Activated CD4-positive, alpha-beta T cell treated with anti-CD3 and anti-CD28 coated beads, Interleukin-2, amount 50 U/mL, for 16 hours (primary cell): ENCODE measurements around the gene MAGI1.

Experiments
- DNase-seq: peaks from one replicate; pipeline ENCODE4 v3.0.0-alpha.2; 2020

MAGI1 gene

GRCh38 chr3:65938676-65939075 is 100.0 kb downstream of the MAGI1 start:
- DNase-seq = no peak

- no peak for DNase-seq
These were observed 100.6 kb downstream of the MAGI1 start for GRCh38 chr3:65938147-65938546.

- peak; percentile 20 for DNase-seq
These were observed 101.6 kb downstream of the MAGI1 start for GRCh38 chr3:65936908-65937638.

GRCh38 chr3:65935724-65936123 is 103.0 kb downstream of the MAGI1 start:
- no peak for DNase-seq

GRCh38 chr3:65930648-65931047 is 108.1 kb downstream of the MAGI1 start:
- no peak for DNase-seq

GRCh38 chr3:65928110-65928509 is 110.6 kb downstream of the MAGI1 start:
- DNase-seq = no peak

- DNase-seq = no peak
These were observed 111.1 kb downstream of the MAGI1 start for GRCh38 chr3:65927576-65927975.

- DNase-seq = no peak
These were observed 113.3 kb downstream of the MAGI1 start for GRCh38 chr3:65925254-65925954.

GRCh38 chr3:65924762-65925161 is 114.0 kb downstream of the MAGI1 start:
- no peak for DNase-seq

GRCh38 chr3:65922441-65922840 is 116.3 kb downstream of the MAGI1 start:
- no peak for DNase-seq

- no peak for DNase-seq
These were observed 118.9 kb downstream of the MAGI1 start for GRCh38 chr3:65919826-65920225.

- DNase-seq = no peak
These were observed 123.2 kb downstream of the MAGI1 start for GRCh38 chr3:65915477-65915876.

GRCh38 chr3:65914740-65915367 is 123.9 kb downstream of the MAGI1 start:
- no peak for DNase-seq

- no peak for DNase-seq
These were observed 124.5 kb downstream of the MAGI1 start for GRCh38 chr3:65914032-65914739.

- no peak for DNase-seq
These were observed 126.1 kb downstream of the MAGI1 start for GRCh38 chr3:65912647-65913046.

- DNase-seq = no peak
These were observed 130.1 kb downstream of the MAGI1 start for GRCh38 chr3:65908588-65908987.

- DNase-seq = no peak
These were observed 131.2 kb downstream of the MAGI1 start for GRCh38 chr3:65907232-65908130.

- no peak for DNase-seq
These were observed 132.9 kb downstream of the MAGI1 start for GRCh38 chr3:65905771-65906170.

GRCh38 chr3:65904016-65904415 is 134.7 kb downstream of the MAGI1 start:
- no peak for DNase-seq

GRCh38 chr3:65902304-65902793 is 136.4 kb downstream of the MAGI1 start:
- no peak for DNase-seq

- no peak for DNase-seq
These were observed 137.5 kb downstream of the MAGI1 start for GRCh38 chr3:65901226-65901625.

- peak; percentile 3 for DNase-seq
These were observed 139.5 kb downstream of the MAGI1 start for GRCh38 chr3:65899226-65899625.
